K562 (cell line): ENCODE measurements around the gene HIVEP3. TPM values are rescaled to one million over a fixed set of nuclear protein-coding genes. Genes with fewer than 3 reads are reported as not detected.

Experiments used
- ATAC-seq: fragments of 200-7000 bp; cut with Tn5 transposase; 3 replicates; pipeline ENCODE4 v1.9.1; 2020; ENCODE audit warnings: moderate library complexity
- BruUV-seq: library from RNA; stranded (reverse); fragments of 400-500 nt; replicated peaks from 2 replicates; lab custom pipeline; 2021; lab: Mats Ljungman, UMichigan
- CTCF ChIA-PET: fragments of 300-600 bp; formaldehyde crosslinking; extraction: SDS; loops from one replicate; lab custom pipeline; 2021; ENCODE audit warnings: low intra/inter-chr PET ratio; lab: Yijun Ruan, JAX
- POLR2A ChIA-PET: fragments of 300-600, 350-650 bp; sonication (Branson Sonifier 250); formaldehyde crosslinking; extraction: SDS; loops from one replicate; lab custom pipeline; 2021; ENCODE audit warnings: antibody characterized with exemption, inconsistent platforms; lab: Yijun Ruan, JAX
- DNase-seq, 4 experiments: peaks; one replicate each; pipeline versions ENCODE4 v3.0.0 to v3.0.0-alpha.2; 2011 to 2018; ENCODE audit warnings: low spot score in 3 of 4, mixed read lengths in 3 of 4; ENCODE audit errors: extremely low read depth in 1 of 4
- FAIRE-seq: peaks from 2 replicates; lab custom pipeline; 2011; peaks lifted over from hg19 to GRCh38; lab: Jason Lieb, UNC
- H2AFZ ChIP-seq: 2 replicates; pipeline ENCODE4 v1.6.0; 2011; ENCODE audit warnings: low read depth, low read length, control low read depth, inconsistent platforms
- H3K27ac ChIP-seq: fragments of 200-600 bp; 3 replicates; pipeline ENCODE4 v1.8.0; 2011; ENCODE audit warnings: low read depth, mild to moderate bottlenecking, control low read depth, inconsistent platforms, low read length, moderate library complexity, mixed read lengths; ENCODE audit errors: extremely low read depth
- H3K27me3 ChIP-seq, 2 experiments: fragments of 300-600 bp in 1 of 2; 2 replicates in 1 of 2; 3 replicates in 1 of 2; pipeline versions ENCODE4 v1.6.0 to v1.8.0; 2011; ENCODE audit warnings: inconsistent platforms in 2 of 2, low read length in 2 of 2, mild to moderate bottlenecking in 1 of 2, mixed read lengths in 1 of 2, moderate library complexity in 1 of 2; ENCODE audit not compliant: control insufficient read depth in 2 of 2, insufficient read depth in 2 of 2
- H3K36me3 ChIP-seq: fragments of 300-600 bp; 3 replicates; pipeline ENCODE4 v1.8.0; 2011; ENCODE audit warnings: mild to moderate bottlenecking, low read length, inconsistent platforms; ENCODE audit not compliant: control insufficient read depth, insufficient read depth
- H3K4me1 ChIP-seq, 2 experiments: fragments of 200-600 bp in 1 of 2; replicated peaks in 1 of 2; 2 replicates in 1 of 2; 3 replicates in 1 of 2; pipeline versions ENCODE4 v1.5.1 to v1.8.0; 2011; ENCODE audit warnings: inconsistent platforms in 2 of 2, low read length in 2 of 2, mild to moderate bottlenecking in 1 of 2, mixed read lengths in 1 of 2, moderate library complexity in 1 of 2; ENCODE audit not compliant: control insufficient read depth in 2 of 2, insufficient read depth in 2 of 2
- H3K4me2 ChIP-seq: 2 replicates; pipeline ENCODE4 v1.6.1; 2011; ENCODE audit warnings: low read length, control low read depth, inconsistent platforms, mixed read lengths; ENCODE audit not compliant: insufficient read depth
- H3K4me3 ChIP-seq: fragments of 200-600 bp; sonication (generic), shearing (Covaris generic); 2 replicates; pipeline ENCODE4 v1.5.1; 2016; ENCODE audit warnings: control low read depth, inconsistent platforms
- H3K79me2 ChIP-seq: fragments of 200-600 bp; 3 replicates; pipeline ENCODE4 v1.8.0; 2011; ENCODE audit warnings: low read length, inconsistent platforms; ENCODE audit not compliant: control insufficient read depth, insufficient read depth
- H3K9ac ChIP-seq, 2 experiments: 2 replicates each; pipeline versions ENCODE4 v1.6.0 to v1.6.1; 2011; ENCODE audit warnings: low read depth in 2 of 2, low read length in 2 of 2, control low read depth in 1 of 2, inconsistent platforms in 1 of 2, mild to moderate bottlenecking in 1 of 2, mixed read lengths in 1 of 2; ENCODE audit not compliant: insufficient read depth in 1 of 2
- H3K9me1 ChIP-seq: one replicate; pipeline ENCODE4 v1.6.0; 2011; ENCODE audit warnings: inconsistent platforms, mild to moderate bottlenecking, low read length, moderate library complexity; ENCODE audit not compliant: control insufficient read depth, insufficient read depth
- H3K9me3 ChIP-seq: replicated peaks from 2 replicates; pipeline ENCODE4 v1.5.1; 2011; ENCODE audit warnings: low read depth, low read length, inconsistent platforms; ENCODE audit not compliant: control insufficient read depth, insufficient read depth
- H4K20me1 ChIP-seq: replicated peaks from 2 replicates; pipeline ENCODE4 v1.6.1; 2011; ENCODE audit warnings: low read length, inconsistent platforms, mixed read lengths; ENCODE audit not compliant: control insufficient read depth, insufficient read depth
- CHCHD3 ChIP-seq: fragments of 250-450 bp; sonication (Bioruptor Pico); IDR thresholded peaks from 2 replicates; pipeline ENCODE4 v2.1.2; 2022; ENCODE audit warnings: mild to moderate bottlenecking
- CSDE1 ChIP-seq, 2 experiments: fragments of 450-650 bp; IDR thresholded peaks; 2 replicates each; pipeline ENCODE4 v1.6.1; 2016; ENCODE audit warnings: mild to moderate bottlenecking in 1 of 2
- KAT7 ChIP-seq: sonication (generic); formaldehyde crosslinking; IDR thresholded peaks from 2 replicates; pipeline ENCODE4 v1.8.0; 2022; ENCODE audit warnings: missing genetic modification reagents, mild to moderate bottlenecking, borderline replicate concordance
- LCOR ChIP-seq: sonication (generic); formaldehyde crosslinking; IDR thresholded peaks from 2 replicates; pipeline ENCODE4 v1.8.0; 2022; ENCODE audit warnings: mild to moderate bottlenecking, missing genetic modification reagents
- NR1H2 ChIP-seq: sonication (generic); formaldehyde crosslinking; IDR thresholded peaks from 2 replicates; pipeline ENCODE4 v1.4.0; 2020; ENCODE audit warnings: mild to moderate bottlenecking, missing genetic modification reagents
- PURB ChIP-seq: sonication (generic); formaldehyde crosslinking; IDR thresholded peaks from 2 replicates; pipeline ENCODE4 v1.9.0; 2021; ENCODE audit warnings: low read depth, mild to moderate bottlenecking, missing genetic modification reagents
- ZFP1 ChIP-seq: fragments of 450-650 bp; formaldehyde crosslinking; IDR thresholded peaks from 2 replicates; pipeline ENCODE4 v1.4.0; 2020; ENCODE audit warnings: mild to moderate bottlenecking, mixed read lengths
- ZNF586 ChIP-seq: fragments of 450-650 bp; formaldehyde crosslinking; conservative IDR thresholded peaks from 2 replicates; pipeline ENCODE4 v1.4.0; 2020; ENCODE audit warnings: mild to moderate bottlenecking, moderate library complexity
- ZNF79 ChIP-seq: fragments of 250-450 bp; sonication (Bioruptor Pico); IDR thresholded peaks from 2 replicates; pipeline ENCODE4 v1.4.0; 2020; ENCODE audit warnings: low read depth, mild to moderate bottlenecking, moderate library complexity
- WGBS: fragments of 100-300 bp; shearing (Covaris generic); methylation state at CpG from one replicate; pipeline ENCODE4 v1.1.6; 2016; ENCODE audit warnings: low coverage, mixed read lengths; ENCODE audit not compliant: insufficient coverage; ENCODE audit errors: missing lambda C conversion rate; 5-methylcytosine and 5-hydroxymethylcytosine counted together
- in situ Hi-C: fragments of 300-500 bp; cut with MboI; formaldehyde crosslinking; loops from 4 replicates; pipeline ENCODE4 v1.15.0; 2018; ENCODE audit warnings: inconsistent platforms, mixed read lengths
- intact Hi-C: fragments of 100-400 bp; cut with micrococcal nuclease; formaldehyde crosslinking; loops from 2 replicates; pipeline ENCODE4 v1.14.2; 2022
- polyA plus RNA-seq, 8 experiments: library from polyadenylated mRNA; depleted of rRNA in 4 of 8; stranded (reverse) in 5 of 8; unstranded in 3 of 8; fragments of >200 nt; fragmentation: Nextera tagmentation in 2 of 8; fragmentation: Illumina TruSeq in 1 of 8; extraction: Ambion mirVana in 2 of 8; extraction: Trizol in 1 of 8; gene quantifications; 2 replicates each; pipeline versions ENCODE4 v1.2.1 to v1.2.3, GENCODE V29; 2011 to 2014; ENCODE audit warnings: inconsistent platforms in 1 of 8, missing spikeins in 1 of 8
- total RNA-seq, 7 experiments: library from RNA; depleted of rRNA in 6 of 7; stranded (reverse); fragments of >200 nt in 6 of 7; fragmentation: Illumina TruSeq in 2 of 7; extraction: Trizol in 2 of 7; gene quantifications; 2 replicates each; pipeline versions ENCODE4 v1.2.1 to v1.2.3, GENCODE V29; 2011 to 2021; ENCODE audit warnings: low replicate concordance in 1 of 7
- TF ChIP-seq, protein P1 (sequence below), 3 experiments: IDR thresholded peaks in 2 of 3; conservative IDR thresholded peaks in 1 of 3; 2 replicates each; pipeline ENCODE4 v1.5.1; 2011 to 2012; ENCODE audit warnings: low read length in 3 of 3, mild to moderate bottlenecking in 3 of 3, control low read depth in 2 of 3, improper control_type of control experiment in 1 of 3, inconsistent platforms in 1 of 3, low read depth in 1 of 3, mixed read lengths in 1 of 3, moderate library complexity in 1 of 3; ENCODE audit not compliant: insufficient read depth in 2 of 3
- TF ChIP-seq, protein P2 (sequence below): fragments of 250-450 bp; sonication (Bioruptor Pico); IDR thresholded peaks from 2 replicates; pipeline ENCODE4 v1.8.0; 2022; ENCODE audit warnings: inconsistent platforms
- TF ChIP-seq, protein P3 (sequence below): sonication (generic); formaldehyde crosslinking; IDR thresholded peaks from 2 replicates; pipeline ENCODE4 v1.8.1; 2023; ENCODE audit warnings: mild to moderate bottlenecking, missing genetic modification reagents, moderate library complexity
- TF ChIP-seq, protein P4 (sequence below): fragments of 450-650 bp; IDR thresholded peaks from 2 replicates; pipeline ENCODE4 v1.6.1; 2017; ENCODE audit warnings: antibody characterized with exemption, mild to moderate bottlenecking

Gene HIVEP3
- total and polyA plus RNA-seq, 9 of the 15 experiments (the other 6 are each of a cell fraction or from before 2014, with no cell fraction given): 0.09 to 0.58 (median 0.34) TPM; not detected in 1

DNA sequence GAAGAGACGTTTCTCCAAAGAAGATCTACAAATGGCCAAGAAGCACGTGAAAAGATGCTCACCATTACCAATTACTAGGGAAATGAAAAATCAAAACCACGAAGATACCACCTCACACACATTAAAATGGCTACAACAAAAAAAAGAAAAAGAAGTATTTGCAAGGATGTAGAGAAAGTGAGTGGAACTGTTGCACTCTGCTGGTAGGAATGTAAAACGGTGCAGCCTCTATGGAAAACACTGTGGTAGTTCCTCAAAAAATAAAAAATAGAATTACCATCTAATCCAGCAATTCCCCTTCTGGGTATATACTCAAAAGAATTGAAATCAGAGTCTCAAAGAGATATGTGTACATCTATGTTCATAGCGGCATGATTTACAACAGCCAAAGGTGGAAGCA is 318.8 kb downstream of the HIVEP3 start:
- no peak for DNase-seq
- Histone ChIP-seq H3K9ac (no peak overlapping the region), H3K27ac (no peak overlapping the region), H3K79me2 (no peaks in the 10 kb centered on the region), H3K4me2 (no peak overlapping the region), H3K9me3 (no peaks in the 10 kb centered on the region), H3K36me3 (no peaks in the 10 kb centered on the region), H3K4me1 (no peaks in the 10 kb centered on the region), H4K20me1 (no peaks in the 10 kb centered on the region), H3K9me1 (no peaks in the 10 kb centered on the region), H3K27me3 (peaks cover 0 to 6% of the 10 kb centered on the region in 2 experiments; a peak in 1 of 5 replicates), H2AFZ (no peak overlapping the region), H3K4me3 (no peak overlapping the region)
- CTCF ChIA-PET: no interaction called here
- POLR2A ChIA-PET: no interaction called here
- no TSS peak for BruUV-seq
- in situ Hi-C loops: no loop called here
- ATAC-seq: peak; percentile 34; the same call in 1 of the 3 replicates
- intact Hi-C loops: no loop called here
- FAIRE-seq: no peak
- WGBS: 2% methylated on average over 5 of the region's 5 CpGs
- no peak for TF ChIP-seq PURB
- no peak for TF ChIP-seq ZNF79 (CRISPR knock-in tag)
- no peak for TF ChIP-seq LCOR (CRISPR knock-in tag)
- TF ChIP-seq, protein P1, sequence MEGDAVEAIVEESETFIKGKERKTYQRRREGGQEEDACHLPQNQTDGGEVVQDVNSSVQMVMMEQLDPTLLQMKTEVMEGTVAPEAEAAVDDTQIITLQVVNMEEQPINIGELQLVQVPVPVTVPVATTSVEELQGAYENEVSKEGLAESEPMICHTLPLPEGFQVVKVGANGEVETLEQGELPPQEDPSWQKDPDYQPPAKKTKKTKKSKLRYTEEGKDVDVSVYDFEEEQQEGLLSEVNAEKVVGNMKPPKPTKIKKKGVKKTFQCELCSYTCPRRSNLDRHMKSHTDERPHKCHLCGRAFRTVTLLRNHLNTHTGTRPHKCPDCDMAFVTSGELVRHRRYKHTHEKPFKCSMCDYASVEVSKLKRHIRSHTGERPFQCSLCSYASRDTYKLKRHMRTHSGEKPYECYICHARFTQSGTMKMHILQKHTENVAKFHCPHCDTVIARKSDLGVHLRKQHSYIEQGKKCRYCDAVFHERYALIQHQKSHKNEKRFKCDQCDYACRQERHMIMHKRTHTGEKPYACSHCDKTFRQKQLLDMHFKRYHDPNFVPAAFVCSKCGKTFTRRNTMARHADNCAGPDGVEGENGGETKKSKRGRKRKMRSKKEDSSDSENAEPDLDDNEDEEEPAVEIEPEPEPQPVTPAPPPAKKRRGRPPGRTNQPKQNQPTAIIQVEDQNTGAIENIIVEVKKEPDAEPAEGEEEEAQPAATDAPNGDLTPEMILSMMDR (IDR thresholded peaks at IDR 0.05 in 2 of 3, conservative IDR thresholded peaks at IDR 0.05 in 1 of 3; ENCODE audit: insufficient read depth in 2 of 3, low read depth in 1 of 3, low read length in 3 of 3): peak in 2 of 3 experiments; percentile 50 to 67; a peak in 3 of 6 replicates
- TF ChIP-seq, protein P2, sequence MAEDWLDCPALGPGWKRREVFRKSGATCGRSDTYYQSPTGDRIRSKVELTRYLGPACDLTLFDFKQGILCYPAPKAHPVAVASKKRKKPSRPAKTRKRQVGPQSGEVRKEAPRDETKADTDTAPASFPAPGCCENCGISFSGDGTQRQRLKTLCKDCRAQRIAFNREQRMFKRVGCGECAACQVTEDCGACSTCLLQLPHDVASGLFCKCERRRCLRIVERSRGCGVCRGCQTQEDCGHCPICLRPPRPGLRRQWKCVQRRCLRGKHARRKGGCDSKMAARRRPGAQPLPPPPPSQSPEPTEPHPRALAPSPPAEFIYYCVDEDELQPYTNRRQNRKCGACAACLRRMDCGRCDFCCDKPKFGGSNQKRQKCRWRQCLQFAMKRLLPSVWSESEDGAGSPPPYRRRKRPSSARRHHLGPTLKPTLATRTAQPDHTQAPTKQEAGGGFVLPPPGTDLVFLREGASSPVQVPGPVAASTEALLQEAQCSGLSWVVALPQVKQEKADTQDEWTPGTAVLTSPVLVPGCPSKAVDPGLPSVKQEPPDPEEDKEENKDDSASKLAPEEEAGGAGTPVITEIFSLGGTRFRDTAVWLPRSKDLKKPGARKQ (CRISPR knock-in tag): no peak
- TF ChIP-seq, protein P3, sequence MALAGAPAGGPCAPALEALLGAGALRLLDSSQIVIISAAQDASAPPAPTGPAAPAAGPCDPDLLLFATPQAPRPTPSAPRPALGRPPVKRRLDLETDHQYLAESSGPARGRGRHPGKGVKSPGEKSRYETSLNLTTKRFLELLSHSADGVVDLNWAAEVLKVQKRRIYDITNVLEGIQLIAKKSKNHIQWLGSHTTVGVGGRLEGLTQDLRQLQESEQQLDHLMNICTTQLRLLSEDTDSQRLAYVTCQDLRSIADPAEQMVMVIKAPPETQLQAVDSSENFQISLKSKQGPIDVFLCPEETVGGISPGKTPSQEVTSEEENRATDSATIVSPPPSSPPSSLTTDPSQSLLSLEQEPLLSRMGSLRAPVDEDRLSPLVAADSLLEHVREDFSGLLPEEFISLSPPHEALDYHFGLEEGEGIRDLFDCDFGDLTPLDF (CRISPR knock-in tag): no peak
- no peak for TF ChIP-seq NR1H2 (CRISPR knock-in tag)
- TF ChIP-seq, protein P4, sequence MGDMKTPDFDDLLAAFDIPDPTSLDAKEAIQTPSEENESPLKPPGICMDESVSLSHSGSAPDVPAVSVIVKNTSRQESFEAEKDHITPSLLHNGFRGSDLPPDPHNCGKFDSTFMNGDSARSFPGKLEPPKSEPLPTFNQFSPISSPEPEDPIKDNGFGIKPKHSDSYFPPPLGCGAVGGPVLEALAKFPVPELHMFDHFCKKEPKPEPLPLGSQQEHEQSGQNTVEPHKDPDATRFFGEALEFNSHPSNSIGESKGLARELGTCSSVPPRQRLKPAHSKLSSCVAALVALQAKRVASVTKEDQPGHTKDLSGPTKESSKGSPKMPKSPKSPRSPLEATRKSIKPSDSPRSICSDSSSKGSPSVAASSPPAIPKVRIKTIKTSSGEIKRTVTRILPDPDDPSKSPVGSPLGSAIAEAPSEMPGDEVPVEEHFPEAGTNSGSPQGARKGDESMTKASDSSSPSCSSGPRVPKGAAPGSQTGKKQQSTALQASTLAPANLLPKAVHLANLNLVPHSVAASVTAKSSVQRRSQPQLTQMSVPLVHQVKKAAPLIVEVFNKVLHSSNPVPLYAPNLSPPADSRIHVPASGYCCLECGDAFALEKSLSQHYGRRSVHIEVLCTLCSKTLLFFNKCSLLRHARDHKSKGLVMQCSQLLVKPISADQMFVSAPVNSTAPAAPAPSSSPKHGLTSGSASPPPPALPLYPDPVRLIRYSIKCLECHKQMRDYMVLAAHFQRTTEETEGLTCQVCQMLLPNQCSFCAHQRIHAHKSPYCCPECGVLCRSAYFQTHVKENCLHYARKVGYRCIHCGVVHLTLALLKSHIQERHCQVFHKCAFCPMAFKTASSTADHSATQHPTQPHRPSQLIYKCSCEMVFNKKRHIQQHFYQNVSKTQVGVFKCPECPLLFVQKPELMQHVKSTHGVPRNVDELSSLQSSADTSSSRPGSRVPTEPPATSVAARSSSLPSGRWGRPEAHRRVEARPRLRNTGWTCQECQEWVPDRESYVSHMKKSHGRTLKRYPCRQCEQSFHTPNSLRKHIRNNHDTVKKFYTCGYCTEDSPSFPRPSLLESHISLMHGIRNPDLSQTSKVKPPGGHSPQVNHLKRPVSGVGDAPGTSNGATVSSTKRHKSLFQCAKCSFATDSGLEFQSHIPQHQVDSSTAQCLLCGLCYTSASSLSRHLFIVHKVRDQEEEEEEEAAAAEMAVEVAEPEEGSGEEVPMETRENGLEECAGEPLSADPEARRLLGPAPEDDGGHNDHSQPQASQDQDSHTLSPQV: no peak
- TF ChIP-seq ZFP1 (CRISPR knock-in tag): no peak
- TF ChIP-seq KAT7 (CRISPR knock-in tag): no peak
- no peak for TF ChIP-seq ZNF586
- no peak for TF ChIP-seq CHCHD3 (CRISPR knock-in tag)
- TF ChIP-seq CSDE1 (IDR thresholded peaks at IDR 0.05): no peak
